OCI-LY3 (cell line): ENCODE data around the gene TBRG4.

Experiments used
- H2AFZ ChIP-seq: fragments of 200-600, 300-600 bp; shearing (Covaris generic); 2 replicates; pipeline ENCODE4 v1.6.0; 2014; ENCODE audit warnings: antibody characterized with exemption, low read depth, low read length
- H3K27ac ChIP-seq: fragments of 200-600, 300-600 bp; sonication (generic); 2 replicates; pipeline ENCODE4 v1.5.1; 2014; ENCODE audit warnings: mild to moderate bottlenecking, low read length, moderate library complexity, mixed read lengths
- H3K27me3 ChIP-seq: fragments of 200-600, 300-600 bp; sonication (generic); 2 replicates; pipeline ENCODE4 v1.6.1; 2014; ENCODE audit warnings: low read depth, low read length, mixed read lengths
- H3K36me3 ChIP-seq: fragments of 200-600, 300-600 bp; sonication (generic); replicated peaks from 2 replicates; pipeline ENCODE3; 2014; ENCODE audit warnings: low read depth, low read length, mixed read lengths
- H3K4me1 ChIP-seq: fragments of 300-600, 200-600 bp; sonication (generic); 2 replicates; pipeline ENCODE4 v1.6.1; 2014; ENCODE audit warnings: low read length, mixed read lengths
- H3K4me2 ChIP-seq: fragments of 200-600, 300-600 bp; sonication (generic); 2 replicates; pipeline ENCODE4 v1.6.1; 2014; ENCODE audit warnings: low read length, mixed read lengths
- H3K4me3 ChIP-seq: fragments of 300-600, 200-600 bp; sonication (generic); 2 replicates; pipeline ENCODE4 v1.5.1; 2014; ENCODE audit warnings: antibody characterized with exemption, mild to moderate bottlenecking, low read length, moderate library complexity
- H3K79me2 ChIP-seq: fragments of 300-600, 200-600 bp; shearing (Covaris generic); 2 replicates; pipeline ENCODE4 v1.6.1; 2014; ENCODE audit warnings: mild to moderate bottlenecking, low read length, mixed read lengths
- H3K9ac ChIP-seq: fragments of 300-600, 200-600 bp; shearing (Covaris generic); 2 replicates; pipeline ENCODE4 v1.6.0; 2014; ENCODE audit warnings: mild to moderate bottlenecking, low read length, moderate library complexity
- H3K9me3 ChIP-seq: fragments of 200-600, 300-600 bp; shearing (Covaris generic); 2 replicates; pipeline ENCODE4 v1.6.1; 2014; ENCODE audit warnings: low read length, mixed read lengths; ENCODE audit not compliant: insufficient read depth
- H4K20me1 ChIP-seq: fragments of 200-600, 300-600 bp; sonication (generic); 2 replicates; pipeline ENCODE4 v1.6.1; 2016; ENCODE audit warnings: low read length, mixed read lengths; ENCODE audit not compliant: insufficient read depth
- EZH2phosphoT487 ChIP-seq: fragments of 200-600 bp; shearing (Covaris generic); IDR thresholded peaks from 2 replicates; pipeline ENCODE4 v1.6.1; 2018; ENCODE audit warnings: antibody characterized with exemption, mixed run types, low read depth
- TF ChIP-seq, protein P1 (sequence below): fragments of 200-600, 300-600 bp; sonication (generic); IDR thresholded peaks from 2 replicates; pipeline ENCODE4 v1.5.1; 2014; ENCODE audit warnings: antibody characterized with exemption, low read length, low read depth

Gene TBRG4

DNA sequence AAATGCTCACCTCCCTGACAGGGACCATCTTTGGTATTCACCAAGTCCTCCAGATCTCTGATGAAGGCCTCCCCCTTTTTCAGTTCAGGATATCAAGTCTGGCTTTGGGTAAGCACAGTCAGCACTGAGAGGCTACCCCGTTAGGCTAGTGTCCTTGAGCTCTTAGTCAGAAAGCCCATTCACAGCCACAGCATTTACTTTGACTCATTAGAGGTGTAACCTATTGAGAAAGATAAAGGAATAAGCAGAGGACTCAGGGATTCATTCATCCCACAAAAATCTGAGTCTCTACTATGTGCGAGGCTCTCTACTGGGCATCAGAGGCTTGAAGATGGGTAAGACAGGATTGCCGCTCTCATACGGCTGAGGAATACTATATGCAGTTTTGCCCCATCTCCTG lies 32.1 kb upstream of the TBRG4 start:
- H3K4me3 ChIP-seq, result no peak overlapping the region
- no peak overlapping the region for H3K27ac ChIP-seq
- TF ChIP-seq EZH2phosphoT487, result no peak
- TF ChIP-seq, protein P1, sequence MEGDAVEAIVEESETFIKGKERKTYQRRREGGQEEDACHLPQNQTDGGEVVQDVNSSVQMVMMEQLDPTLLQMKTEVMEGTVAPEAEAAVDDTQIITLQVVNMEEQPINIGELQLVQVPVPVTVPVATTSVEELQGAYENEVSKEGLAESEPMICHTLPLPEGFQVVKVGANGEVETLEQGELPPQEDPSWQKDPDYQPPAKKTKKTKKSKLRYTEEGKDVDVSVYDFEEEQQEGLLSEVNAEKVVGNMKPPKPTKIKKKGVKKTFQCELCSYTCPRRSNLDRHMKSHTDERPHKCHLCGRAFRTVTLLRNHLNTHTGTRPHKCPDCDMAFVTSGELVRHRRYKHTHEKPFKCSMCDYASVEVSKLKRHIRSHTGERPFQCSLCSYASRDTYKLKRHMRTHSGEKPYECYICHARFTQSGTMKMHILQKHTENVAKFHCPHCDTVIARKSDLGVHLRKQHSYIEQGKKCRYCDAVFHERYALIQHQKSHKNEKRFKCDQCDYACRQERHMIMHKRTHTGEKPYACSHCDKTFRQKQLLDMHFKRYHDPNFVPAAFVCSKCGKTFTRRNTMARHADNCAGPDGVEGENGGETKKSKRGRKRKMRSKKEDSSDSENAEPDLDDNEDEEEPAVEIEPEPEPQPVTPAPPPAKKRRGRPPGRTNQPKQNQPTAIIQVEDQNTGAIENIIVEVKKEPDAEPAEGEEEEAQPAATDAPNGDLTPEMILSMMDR, result no peak
- no peak overlapping the region for H3K4me2 ChIP-seq
- peaks cover 7% of the 10 kb centered on the region for H3K36me3 ChIP-seq
- H4K20me1 ChIP-seq, result no peaks in the 10 kb centered on the region
- H2AFZ ChIP-seq, result no peak overlapping the region
- H3K79me2 ChIP-seq, result no peaks in the 10 kb centered on the region
- no peaks in the 10 kb centered on the region for H3K9me3 ChIP-seq
- peaks cover 16% of the 10 kb centered on the region for H3K4me1 ChIP-seq
- H3K27me3 ChIP-seq, result no peaks in the 10 kb centered on the region
- H3K9ac ChIP-seq, result no peak overlapping the region

DNA sequence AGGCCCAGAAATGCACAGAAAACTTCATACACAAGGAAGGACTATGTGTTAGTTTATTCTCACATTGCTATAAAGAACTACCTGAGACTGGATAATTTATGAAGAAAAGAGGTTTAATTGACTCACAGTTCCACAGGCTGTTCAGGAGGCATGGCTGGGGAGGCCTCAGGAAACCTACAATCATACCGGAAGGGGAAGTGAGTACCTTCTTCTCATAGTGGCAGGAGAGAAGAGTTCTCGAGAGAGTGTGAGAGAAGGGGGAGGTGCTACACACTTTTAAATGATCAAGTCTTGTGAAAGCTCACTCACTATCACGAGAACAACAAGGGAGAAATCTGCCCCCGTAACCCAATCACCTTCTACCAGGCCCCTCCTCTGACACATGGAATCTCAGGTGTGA lies 29.3 kb upstream of the TBRG4 start:
- no peaks in the 10 kb centered on the region for H4K20me1 ChIP-seq
- peaks cover 4% of the 10 kb centered on the region; the same call in 1 of the 2 replicates for H3K27me3 ChIP-seq
- H3K36me3 ChIP-seq, result peaks cover 7% of the 10 kb centered on the region
- peak overlapping the region; percentile 94 for H2AFZ ChIP-seq
- H3K27ac ChIP-seq, result peak overlapping the region; percentile 22; the same call in 1 of the 2 replicates
- TF ChIP-seq EZH2phosphoT487, result no peak
- TF ChIP-seq, protein P1, result no peak
- H3K4me3 ChIP-seq, result peak overlapping the region; percentile 51; the same call in 1 of the 2 replicates
- no peaks in the 10 kb centered on the region for H3K9me3 ChIP-seq
- peak overlapping the region; percentile 45 for H3K4me2 ChIP-seq
- no peak overlapping the region for H3K9ac ChIP-seq
- peaks cover 22% of the 10 kb centered on the region for H3K4me1 ChIP-seq
- H3K79me2 ChIP-seq, result no peaks in the 10 kb centered on the region

DNA sequence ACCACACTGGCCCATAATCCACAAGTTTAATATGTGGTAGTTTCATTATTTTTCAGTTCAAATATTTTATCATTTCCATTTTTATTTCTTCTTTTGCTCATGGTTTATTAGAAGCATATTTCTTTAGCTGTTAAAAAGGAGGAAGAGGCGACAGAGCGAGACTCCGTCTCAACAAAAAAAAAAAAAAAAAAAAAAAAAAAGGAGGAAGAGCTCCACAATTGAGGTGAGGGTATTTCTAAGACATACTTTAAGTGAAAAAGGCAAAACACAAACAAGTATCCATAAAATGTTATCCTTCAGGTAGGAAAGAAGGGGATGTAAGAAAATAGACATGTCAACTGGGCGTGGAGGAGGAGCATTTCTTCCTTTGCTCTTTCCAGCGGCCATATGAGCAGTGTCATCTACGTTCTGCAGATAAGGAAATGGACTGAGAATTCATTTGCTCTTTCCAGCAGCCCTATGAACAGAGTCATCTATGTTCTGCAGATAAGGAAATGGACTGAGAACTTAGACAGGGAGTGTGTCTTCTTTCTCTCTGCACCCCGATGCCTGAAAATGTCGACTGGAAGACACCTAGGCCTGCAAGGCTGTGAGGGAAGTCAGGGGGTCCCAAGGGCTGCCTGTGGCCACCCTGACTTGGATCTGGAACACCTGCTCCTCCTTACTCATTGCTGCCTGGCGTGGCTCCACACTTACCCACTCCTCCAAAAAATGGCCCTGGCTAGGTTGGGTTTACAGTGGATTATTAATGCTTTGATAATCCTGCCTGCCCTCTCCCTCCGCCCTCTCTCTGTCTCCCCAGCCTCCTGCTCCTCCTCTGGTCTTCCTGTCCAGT lies 27.2 kb upstream of the TBRG4 start:
- no peak for TF ChIP-seq EZH2phosphoT487
- TF ChIP-seq, protein P1, result no peak
- Histone ChIP-seq H3K4me2 (no peak overlapping the region), H3K9ac (no peak overlapping the region)

More for the DNA sequence above, 27.2 kb upstream of the TBRG4 start:
- H2AFZ ChIP-seq, result no peak overlapping the region
- H3K27me3 ChIP-seq, result peaks cover 4% of the 10 kb centered on the region; the same call in 1 of the 2 replicates
- no peak overlapping the region for H3K4me3 ChIP-seq
- H3K27ac ChIP-seq, result no peak overlapping the region
- H3K79me2 ChIP-seq, result no peaks in the 10 kb centered on the region
- H3K36me3 ChIP-seq, result peaks cover 7% of the 10 kb centered on the region
- H3K4me1 ChIP-seq, result peaks cover 23% of the 10 kb centered on the region
- no peaks in the 10 kb centered on the region for H4K20me1 ChIP-seq
- no peaks in the 10 kb centered on the region for H3K9me3 ChIP-seq
